Cardiac septum (tissue), 1 donor: Measurements from ENCODE around the gene GABBR2. TPM values are rescaled to one million over a fixed set of nuclear protein-coding genes. Genes with fewer than 3 reads are reported as not detected.

Experiments used
- DNase-seq: peaks from one replicate; pipeline ENCODE4 v3.0.0-alpha.2; 2020; ENCODE audit warnings: low spot score
- intact Hi-C: fragments of 100-400 bp; cut with DNase I; formaldehyde crosslinking; loops from one replicate; pipeline ENCODE4 v1.14.0; 2022
- long read RNA-seq: library from polyadenylated mRNA; unstranded; transcript quantifications from one replicate; pipeline ENCODE4 v2.0.0, GENCODE V29; 2021
- total RNA-seq: library from RNA; stranded (reverse); fragmentation: NEBNext Ultra II Directional; extraction: Animal tissue kit (Norgen Biotek cat#: 25700); gene quantifications from one replicate; pipeline ENCODE4 v1.2.1, GENCODE V29; 2021
- donor health status: DM: no; HTN: no; CAD: no.

The GABBR2 gene
- total RNA-seq: 1.1 TPM
- long read RNA-seq: 0 reads

- no peak for DNase-seq
- intact Hi-C loops: loop anchor here (5.0 kb wide), 1 partner anchor 392 kb away; no protein-coding TSS in a partner anchor
Observed at GRCh38 chr9:98708933-98709911, at the start of gene GABBR2. Gene GABBR2, minus strand, starts transcription at chr9:98708935. Its CDS starts 198 bp downstream, at chr9:98708737.

- intact Hi-C loops: no loop called here
- no peak for DNase-seq
Observed at GRCh38 chr9:98755006-98755618, 46.4 kb upstream of the GABBR2 start.

GRCh38 chr9:98751210-98751609 lies 42.5 kb upstream of the GABBR2 start:
- intact Hi-C loops: no loop called here
- DNase-seq: no peak

- no peak for DNase-seq
- intact Hi-C loops: no loop called here
Observed at GRCh38 chr9:98750364-98751060, 41.8 kb upstream of the GABBR2 start.

GRCh38 chr9:98747476-98747875 lies 38.7 kb upstream of the GABBR2 start:
- no peak for DNase-seq
- intact Hi-C loops: no loop called here

GRCh38 chr9:98745470-98745869 lies 36.7 kb upstream of the GABBR2 start:
- intact Hi-C loops: no loop called here
- DNase-seq: no peak

- no peak for DNase-seq
- intact Hi-C loops: no loop called here
Observed at GRCh38 chr9:98743818-98744611, 35.3 kb upstream of the GABBR2 start.

GRCh38 chr9:98743329-98743728 lies 34.6 kb upstream of the GABBR2 start:
- no peak for DNase-seq
- intact Hi-C loops: no loop called here

GRCh38 chr9:98742325-98743280 lies 33.9 kb upstream of the GABBR2 start:
- intact Hi-C loops: no loop called here
- no peak for DNase-seq

- intact Hi-C loops: no loop called here
- DNase-seq: no peak
Observed at GRCh38 chr9:98740226-98740881, 31.6 kb upstream of the GABBR2 start.

- intact Hi-C loops: no loop called here
- no peak for DNase-seq
Observed at GRCh38 chr9:98738741-98739140, 30.0 kb upstream of the GABBR2 start.

GRCh38 chr9:98736226-98736625 lies 27.5 kb upstream of the GABBR2 start:
- DNase-seq: no peak
- intact Hi-C loops: no loop called here

GRCh38 chr9:98732801-98733200 lies 24.1 kb upstream of the GABBR2 start:
- intact Hi-C loops: no loop called here
- DNase-seq: no peak

- intact Hi-C loops: no loop called here
- no peak for DNase-seq
Observed at GRCh38 chr9:98732091-98732490, 23.4 kb upstream of the GABBR2 start.

GRCh38 chr9:98730871-98731270 lies 22.1 kb upstream of the GABBR2 start:
- intact Hi-C loops: no loop called here

GRCh38 chr9:98728500-98728899 lies 19.8 kb upstream of the GABBR2 start:
- intact Hi-C loops: no loop called here
- no peak for DNase-seq

More at GRCh38 chr9:98730871-98731270, 22.1 kb upstream of the GABBR2 start:
- no peak for DNase-seq

GRCh38 chr9:98727428-98727827 lies 18.7 kb upstream of the GABBR2 start:
- intact Hi-C loops: no loop called here
- DNase-seq: no peak

GRCh38 chr9:98726735-98727134 lies 18.0 kb upstream of the GABBR2 start:
- DNase-seq: no peak
- intact Hi-C loops: no loop called here
